Gastrocnemius medialis (tissue), 4 donors: Measurements from ENCODE around the gene IL20RB. TPM values are rescaled to one million over a fixed set of nuclear protein-coding genes. Genes with fewer than 3 reads are reported as not detected.

Source experiments
- ATAC-seq, 2 donors: fragments of 150-250 bp; one replicate each; pipeline ENCODE4 v1.9.1; 2016
- DNase-seq, 2 donors: peaks; one replicate each; pipeline ENCODE4 v3.0.0-alpha.2; 2019
- H3K27ac ChIP-seq, 4 donors: fragments of 200-600 bp; sonication (generic); 1 replicate in 1 of 4; 2 replicates in 3 of 4; pipeline ENCODE4 v1.5.1; 2016 to 2018; ENCODE audit warnings: mild to moderate bottlenecking in 2 of 4, moderate library complexity in 1 of 4
- H3K27me3 ChIP-seq, 3 donors: fragments of 200-600 bp; sonication (generic) in 2 of 3; 1 replicate in 1 of 3; 2 replicates in 2 of 3; pipeline versions ENCODE4 v1.5.1 to v1.6.0; 2016 to 2019; ENCODE audit warnings: mild to moderate bottlenecking in 1 of 3, moderate library complexity in 1 of 3
- H3K36me3 ChIP-seq, 2 donors: fragments of 200-600 bp; sonication (generic) in 1 of 2; one replicate each; pipeline ENCODE4 v1.5.1; 2017 to 2018
- H3K4me1 ChIP-seq, 2 donors: fragments of 200-600 bp; sonication (generic) in 1 of 2; one replicate each; pipeline ENCODE4 v1.5.1; 2016 to 2017; ENCODE audit warnings: mild to moderate bottlenecking in 2 of 2
- H3K4me3 ChIP-seq, 4 donors: fragments of 200-600 bp; sonication (generic) in 3 of 4; 1 replicate in 1 of 4; 2 replicates in 3 of 4; pipeline ENCODE4 v1.5.1; 2016 to 2019; ENCODE audit warnings: mild to moderate bottlenecking in 2 of 4
- H3K9me3 ChIP-seq, 3 donors: fragments of 200-600 bp; sonication (generic) in 2 of 3; 1 replicate in 1 of 3; 2 replicates in 2 of 3; pipeline ENCODE4 v1.5.1; 2016 to 2019
- CTCF ChIP-seq, 5 experiments: fragments of 450-650 bp in 3 of 5; fragments of 200-600 bp in 2 of 5; sonication (generic) in 2 of 5; IDR thresholded peaks in 4 of 5; conservative IDR thresholded peaks in 1 of 5; 1 replicate in 4 of 5; 2 replicates in 1 of 5; pipeline ENCODE4 v1.5.1; 2016 to 2019; ENCODE audit warnings: antibody characterized with exemption in 5 of 5, mild to moderate bottlenecking in 3 of 5, moderate library complexity in 3 of 5
- POLR2A ChIP-seq, 2 donors: fragments of 450-650 bp; IDR thresholded peaks; one replicate each; pipeline ENCODE4 v1.6.1; 2017; ENCODE audit warnings: antibody characterized with exemption in 2 of 2, mild to moderate bottlenecking in 2 of 2, moderate library complexity in 2 of 2
- in situ Hi-C, 4 donors: fragments of 200-750 bp; cut with MboI; loops; one replicate each; pipeline versions ENCODE4 v1.15.0 to v1.8.0; 2017; ENCODE audit warnings: low sequenced_read_pairs in 4 of 4
- intact Hi-C: fragments of 100-400 bp; cut with DNase I; formaldehyde crosslinking; loops from one replicate; pipeline ENCODE4 v1.15.1; 2023; ENCODE audit warnings: low total_unique reads
- total RNA-seq, 4 donors: library from RNA; depleted of rRNA; stranded (reverse); fragments of >200 nt; gene quantifications; one replicate each; pipeline versions ENCODE4 v1.1.0 to v1.2.3, GENCODE V29; 2016

The IL20RB gene
- total RNA-seq, 4 donors from 2014 or later: 0.38 to 0.63 (median 0.52) TPM

- Histone ChIP-seq H3K4me3 (no peak overlapping the region), H3K27ac (no peak overlapping the region), H3K4me1 (no peaks in the 10 kb centered on the region), H3K9me3 (no peaks in the 10 kb centered on the region), H3K27me3 (no peaks in the 10 kb centered on the region), H3K36me3 (no peaks in the 10 kb centered on the region)
- intact Hi-C loops (no loop called here), in situ Hi-C loops (no loop called here)
- no peak for TF ChIP-seq CTCF (IDR thresholded peaks at IDR 0.05 in 4 of 5, conservative IDR thresholded peaks at IDR 0.05 in 1 of 5)
- no peak for TF ChIP-seq POLR2A (IDR thresholded peaks at IDR 0.05)
- ATAC-seq (no peak), DNase-seq (no peak)
Measured at GRCh38 chr3:137047240-137047639, 89.5 kb downstream of the IL20RB start.

- H3K27me3 ChIP-seq: no peaks in the 10 kb centered on the region
- H3K36me3 ChIP-seq: no peaks in the 10 kb centered on the region
- no peak for DNase-seq
- TF ChIP-seq POLR2A (IDR thresholded peaks at IDR 0.05) (no peak), CTCF (IDR thresholded peaks at IDR 0.05 in 4 of 5, conservative IDR thresholded peaks at IDR 0.05 in 1 of 5) (no peak)
- H3K9me3 ChIP-seq: no peaks in the 10 kb centered on the region
- in situ Hi-C loops: no loop called here
- no peak overlapping the region for H3K27ac ChIP-seq
- intact Hi-C loops: no loop called here
- H3K4me3 ChIP-seq: no peak overlapping the region
- no peaks in the 10 kb centered on the region for H3K4me1 ChIP-seq
- ATAC-seq: no peak
Measured at GRCh38 chr3:137050281-137050680, 92.5 kb downstream of the IL20RB start.

GRCh38 chr3:137052298-137052697 lies 94.5 kb downstream of the IL20RB start:
- Histone ChIP-seq H3K4me3 (no peak overlapping the region), H3K9me3 (no peaks in the 10 kb centered on the region), H3K4me1 (no peaks in the 10 kb centered on the region), H3K27me3 (no peaks in the 10 kb centered on the region), H3K27ac (no peak overlapping the region), H3K36me3 (no peaks in the 10 kb centered on the region)
- intact Hi-C loops: no loop called here
- in situ Hi-C loops: no loop called here
- DNase-seq (no peak), ATAC-seq (no peak)
- TF ChIP-seq CTCF (IDR thresholded peaks at IDR 0.05 in 4 of 5, conservative IDR thresholded peaks at IDR 0.05 in 1 of 5): no peak
- TF ChIP-seq POLR2A (IDR thresholded peaks at IDR 0.05): no peak

Other genes with a start within 250 kb of the IL20RB start
- 10 to 100 TPM; 22.2 to 26.2 (median 23.7) TPM for gene STAG1, start 205.6 kb upstream of the IL20RB start, total RNA-seq
- gene SLC35G2, start 138.9 kb upstream of the IL20RB start, total RNA-seq: 1 to 10 TPM in 3 of 4 donors, under 1 TPM in 1; 1.00 to 3.2 (median 1.9) TPM
- gene NCK1, start 95.8 kb upstream of the IL20RB start, total RNA-seq: 10 to 100 TPM; 23.5 to 36.6 (median 27.0) TPM